ENCODE results near the gene TOMM20. TPM values are rescaled to one million over a fixed set of nuclear protein-coding genes. Genes with fewer than 3 reads are reported as not detected.

The TOMM20 gene
- total RNA-seq, 2 experiments from 2014 or later: 155 to 159 TPM

DNA sequence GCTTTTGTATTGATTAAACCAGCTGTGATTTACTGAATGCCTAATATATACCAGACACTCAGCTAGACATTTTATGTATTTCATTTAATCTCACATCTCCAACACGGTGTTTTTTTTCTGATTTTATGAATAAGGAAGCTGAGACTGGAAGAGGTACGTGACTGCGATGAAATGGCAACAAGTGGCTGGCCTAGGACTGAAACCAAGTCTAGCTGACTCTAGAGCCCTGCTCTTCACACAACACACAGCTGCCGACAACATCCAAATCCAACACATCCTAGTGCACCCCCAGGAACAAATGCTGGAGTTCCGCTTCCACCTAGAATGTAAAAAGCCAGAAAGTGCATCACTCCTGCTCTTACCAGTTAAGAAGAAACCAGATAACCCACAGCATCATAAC is 10.7 kb upstream of the TOMM20 start:
- TF ChIP-seq, protein P1, sequence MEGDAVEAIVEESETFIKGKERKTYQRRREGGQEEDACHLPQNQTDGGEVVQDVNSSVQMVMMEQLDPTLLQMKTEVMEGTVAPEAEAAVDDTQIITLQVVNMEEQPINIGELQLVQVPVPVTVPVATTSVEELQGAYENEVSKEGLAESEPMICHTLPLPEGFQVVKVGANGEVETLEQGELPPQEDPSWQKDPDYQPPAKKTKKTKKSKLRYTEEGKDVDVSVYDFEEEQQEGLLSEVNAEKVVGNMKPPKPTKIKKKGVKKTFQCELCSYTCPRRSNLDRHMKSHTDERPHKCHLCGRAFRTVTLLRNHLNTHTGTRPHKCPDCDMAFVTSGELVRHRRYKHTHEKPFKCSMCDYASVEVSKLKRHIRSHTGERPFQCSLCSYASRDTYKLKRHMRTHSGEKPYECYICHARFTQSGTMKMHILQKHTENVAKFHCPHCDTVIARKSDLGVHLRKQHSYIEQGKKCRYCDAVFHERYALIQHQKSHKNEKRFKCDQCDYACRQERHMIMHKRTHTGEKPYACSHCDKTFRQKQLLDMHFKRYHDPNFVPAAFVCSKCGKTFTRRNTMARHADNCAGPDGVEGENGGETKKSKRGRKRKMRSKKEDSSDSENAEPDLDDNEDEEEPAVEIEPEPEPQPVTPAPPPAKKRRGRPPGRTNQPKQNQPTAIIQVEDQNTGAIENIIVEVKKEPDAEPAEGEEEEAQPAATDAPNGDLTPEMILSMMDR (IDR thresholded peaks at IDR 0.05): no peak
- ChIA-PET POLR2A (interaction anchor here (0.6 to 3.9 kb wide), 5 partner anchors 13 to 1442 kb away, joined by 3 to 17 read pairs (median 5); partner anchors contain the start of gene RBM34), CTCF (interaction anchor here (0.8 to 2.2 kb wide), 5 partner anchors 10 to 277 kb away, joined by 3 to 10 read pairs (median 4); no protein-coding TSS in a partner anchor)
- no peak overlapping the region for H3K4me3 Mint-ChIP-seq
- DNase-seq: no peak
- H3K36me3 Mint-ChIP-seq (ENCODE audit: low read depth): peaks cover 67% of the 10 kb centered on the region
- no peaks in the 10 kb centered on the region for H3K27me3 Mint-ChIP-seq
- H3K4me1 Mint-ChIP-seq (ENCODE audit: low read depth): peaks cover 22% of the 10 kb centered on the region
- H3K9me3 Mint-ChIP-seq: no peaks in the 10 kb centered on the region
- no peak for ATAC-seq
- intact Hi-C loops (cut with micrococcal nuclease): no loop called here
- H3K27ac Mint-ChIP-seq: peak overlapping the region; percentile 77

DNA sequence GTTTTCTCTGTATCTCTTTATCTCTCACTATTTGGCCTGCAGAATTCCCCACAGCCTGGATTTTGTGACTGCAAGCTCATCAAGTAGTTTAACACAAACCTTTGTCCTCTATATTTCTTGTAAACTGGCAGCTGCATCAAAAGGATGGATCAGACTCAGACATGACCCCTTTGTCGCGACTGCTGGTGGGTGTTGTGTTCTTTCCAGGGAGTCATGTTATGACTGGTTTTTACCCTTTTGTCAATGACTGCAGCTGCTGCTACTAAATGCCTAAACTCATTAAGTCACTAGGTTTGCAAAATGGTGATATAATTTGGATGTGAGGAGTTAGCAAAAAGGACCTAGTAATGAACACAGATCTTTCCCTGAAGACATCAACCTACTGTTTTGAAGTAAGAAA is 10.2 kb upstream of the TOMM20 start:
- Mint-ChIP-seq H3K4me3 (no peak overlapping the region), H3K27me3 (no peaks in the 10 kb centered on the region), H3K4me1 (ENCODE audit: low read depth) (peaks cover 19% of the 10 kb centered on the region), H3K36me3 (ENCODE audit: low read depth) (peaks cover 64% of the 10 kb centered on the region), H3K27ac (peak overlapping the region; percentile 40), H3K9me3 (no peaks in the 10 kb centered on the region)
- intact Hi-C loops (cut with micrococcal nuclease): no loop called here
- DNase-seq (peak; percentile 66), ATAC-seq (peak; percentile 91)
- ChIA-PET CTCF (interaction anchor here (1.0 to 2.2 kb wide), 5 partner anchors 9 to 34 kb away, joined by 3 to 10 read pairs (median 4); no protein-coding TSS in a partner anchor), POLR2A (interaction anchor here (0.6 to 3.9 kb wide), 6 partner anchors 9 to 459 kb away, joined by 4 to 17 read pairs (median 5); partner anchors contain the start of gene RBM34)
- TF ChIP-seq, protein P1 (IDR thresholded peaks at IDR 0.05): no peak

- DNase-seq: no peak
- no peak overlapping the region for H3K4me3 Mint-ChIP-seq
- H3K27me3 Mint-ChIP-seq: no peaks in the 10 kb centered on the region
- intact Hi-C loops (cut with micrococcal nuclease): no loop called here
- no peaks in the 10 kb centered on the region for H3K9me3 Mint-ChIP-seq
- ChIA-PET CTCF (no interaction called here), POLR2A (no interaction called here)
- TF ChIP-seq, protein P1 (IDR thresholded peaks at IDR 0.05): no peak
- peaks cover 49% of the 10 kb centered on the region for H3K36me3 Mint-ChIP-seq (ENCODE audit: low read depth)
- H3K27ac Mint-ChIP-seq: peak overlapping the region; percentile 3
- ATAC-seq: no peak
- H3K4me1 Mint-ChIP-seq (ENCODE audit: low read depth): peaks cover 22% of the 10 kb centered on the region
Measured at GRCh38 chr1:235136111-235136510, 7.5 kb upstream of the TOMM20 start.

- H3K36me3 Mint-ChIP-seq (ENCODE audit: low read depth): peaks cover 40% of the 10 kb centered on the region
- ChIA-PET CTCF (interaction anchor here (1.2 kb wide), 1 partner anchor 282 kb away, joined by 3 read pairs; no protein-coding TSS in a partner anchor), POLR2A (interaction anchor here (0.6 kb wide), 1 partner anchor 73 kb away, joined by 3 read pairs; no protein-coding TSS in a partner anchor)
- H3K4me3 Mint-ChIP-seq: no peak overlapping the region
- no peak overlapping the region for H3K27ac Mint-ChIP-seq
- ATAC-seq (no peak), DNase-seq (no peak)
- H3K4me1 Mint-ChIP-seq (ENCODE audit: low read depth): peaks cover 17% of the 10 kb centered on the region
- intact Hi-C loops (cut with micrococcal nuclease): no loop called here
- no peaks in the 10 kb centered on the region for H3K27me3 Mint-ChIP-seq
- H3K9me3 Mint-ChIP-seq: no peaks in the 10 kb centered on the region
- TF ChIP-seq, protein P1 (IDR thresholded peaks at IDR 0.05): no peak
Measured at GRCh38 chr1:235134171-235134570, 5.5 kb upstream of the TOMM20 start.

GRCh38 chr1:235133086-235133485 is 4.4 kb upstream of the TOMM20 start:
- Mint-ChIP-seq H3K36me3 (ENCODE audit: low read depth) (peaks cover 34% of the 10 kb centered on the region), H3K4me3 (no peak overlapping the region), H3K4me1 (ENCODE audit: low read depth) (peaks cover 11% of the 10 kb centered on the region), H3K27ac (peak overlapping the region; percentile 39), H3K9me3 (no peaks in the 10 kb centered on the region), H3K27me3 (no peaks in the 10 kb centered on the region)
- ChIA-PET CTCF (interaction anchor here (1.2 to 2.0 kb wide), 3 partner anchors 10 to 283 kb away, joined by 3 to 7 read pairs (median 4); no protein-coding TSS in a partner anchor), POLR2A (interaction anchor here (0.7 to 1.7 kb wide), 4 partner anchors 9 to 28 kb away, joined by 3 to 4 read pairs (median 3); partner anchors contain the start of gene RBM34)
- DNase-seq: no peak
- intact Hi-C loops (cut with micrococcal nuclease): no loop called here
- TF ChIP-seq, protein P1 (IDR thresholded peaks at IDR 0.05): no peak
- no peak for ATAC-seq

Data from activated CD8-positive, alpha-beta T cell treated with anti-CD3 and anti-CD28 coated beads for 36 hours (primary cell).